CD4-positive, alpha-beta memory T cell (primary cell): ENCODE measurements around the gene LIMCH1. TPM values are rescaled to one million over a fixed set of nuclear protein-coding genes. Genes with fewer than 3 reads are reported as not detected.

Source experiments
- CTCF ChIA-PET: fragments of 350-600 bp; sonication (Branson Sonifier 250); formaldehyde crosslinking; loops from one replicate; lab custom pipeline; 2021; ENCODE audit warnings: inconsistent platforms; ENCODE audit not compliant: partially characterized antibody; lab: Charles Lee
- POLR2A ChIA-PET: fragments of 350-600 bp; sonication (Branson Sonifier 250); formaldehyde crosslinking; loops from one replicate; lab custom pipeline; 2021; ENCODE audit not compliant: partially characterized antibody; lab: Charles Lee
- DNase-seq, 5 donors: peaks; one replicate each; pipeline versions ENCODE4 v3.0.0 to v3.0.0-alpha.2; 2020 to 2022; ENCODE audit warnings: mixed read lengths in 1 of 5
- H3K27ac ChIP-seq: one replicate; pipeline ENCODE4 v1.7.0; 2013; ENCODE audit warnings: low read depth, low read length
- H3K27me3 ChIP-seq: 2 replicates; pipeline ENCODE4 v1.7.0; 2013; ENCODE audit warnings: mild to moderate bottlenecking, low read length, moderate library complexity; ENCODE audit not compliant: insufficient read depth
- H3K36me3 ChIP-seq: 2 replicates; pipeline ENCODE4 v1.7.0; 2013; ENCODE audit warnings: mild to moderate bottlenecking, low read length, moderate library complexity; ENCODE audit not compliant: insufficient read depth
- H3K4me1 ChIP-seq: 2 replicates; pipeline ENCODE4 v1.7.0; 2013; ENCODE audit warnings: mild to moderate bottlenecking, low read length, moderate library complexity; ENCODE audit not compliant: insufficient read depth
- H3K4me3 ChIP-seq, 2 donors: one replicate each; pipeline ENCODE4 v1.7.0; 2013; ENCODE audit warnings: low read length in 2 of 2, mild to moderate bottlenecking in 1 of 2
- H3K9me3 ChIP-seq, 2 donors: one replicate each; pipeline ENCODE4 v1.7.0; 2013; ENCODE audit warnings: low read length in 2 of 2, control low read depth in 1 of 2; ENCODE audit not compliant: control insufficient read depth in 1 of 2
- H3K27ac Mint-ChIP-seq, 7 donors: one replicate each; pipeline ENCODE4 v1.8.0; 2020 to 2021; ENCODE audit warnings: mixed read lengths in 7 of 7, mild to moderate bottlenecking in 6 of 7, inconsistent platforms in 3 of 7, moderate library complexity in 3 of 7
- H3K27me3 Mint-ChIP-seq, 2 donors: one replicate each; pipeline ENCODE4 v1.8.0; 2020 to 2021; ENCODE audit warnings: mixed read lengths in 2 of 2
- H3K36me3 Mint-ChIP-seq, 2 donors: one replicate each; pipeline ENCODE4 v1.8.0; 2020 to 2021; ENCODE audit warnings: mixed read lengths in 2 of 2, inconsistent platforms in 1 of 2, mild to moderate bottlenecking in 1 of 2
- H3K4me1 Mint-ChIP-seq, 4 donors: one replicate each; pipeline ENCODE4 v1.8.0; 2020 to 2021; ENCODE audit warnings: mixed read lengths in 4 of 4, mild to moderate bottlenecking in 1 of 4
- H3K4me3 Mint-ChIP-seq, 8 donors: one replicate each; pipeline ENCODE4 v1.8.0; 2020 to 2021; ENCODE audit warnings: mixed read lengths in 8 of 8, mild to moderate bottlenecking in 7 of 8, moderate library complexity in 6 of 8, inconsistent platforms in 3 of 8
- H3K9me3 Mint-ChIP-seq, 8 donors: one replicate each; pipeline ENCODE4 v1.8.0; 2020 to 2021; ENCODE audit warnings: mixed read lengths in 8 of 8, mild to moderate bottlenecking in 5 of 8, inconsistent platforms in 3 of 8, moderate library complexity in 1 of 8
- intact Hi-C: fragments of 100-400 bp; cut with micrococcal nuclease; formaldehyde crosslinking; loops from one replicate; pipeline ENCODE4 v1.15.1; 2023
- polyA plus RNA-seq, 2 donors: library from polyadenylated mRNA; unstranded; fragments of 300-500 nt; fragmentation: Illumina TruSeq; gene quantifications; one replicate each; pipeline ENCODE4 v1.2.3, GENCODE V29; 2021
- total RNA-seq, 2 experiments: library from RNA; stranded (reverse); gene quantifications; one replicate each; pipeline ENCODE4 v1.2.3, GENCODE V29; 2021

The LIMCH1 gene
- total and polyA plus RNA-seq, 4 experiments from 2014 or later, result not detected

DNA sequence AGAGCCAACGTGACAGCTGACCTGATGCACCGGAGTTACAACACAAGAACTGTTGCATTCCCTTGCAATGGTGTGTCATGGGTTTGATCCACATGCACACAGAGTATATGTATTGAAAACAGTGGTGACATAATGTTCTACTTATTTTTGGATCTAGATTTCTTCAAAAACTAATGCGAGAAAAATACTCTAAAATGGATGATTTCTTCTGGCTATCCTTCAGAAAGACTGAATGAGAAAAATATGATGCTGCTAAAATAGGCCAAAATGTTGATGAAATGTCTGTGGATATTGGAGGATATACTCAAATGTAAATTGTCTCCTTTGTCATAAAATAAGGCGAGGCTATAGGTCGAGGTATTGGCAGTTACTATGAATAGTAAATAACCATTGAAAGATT, 30.4 kb downstream of the LIMCH1 start:
- Mint-ChIP-seq H3K9me3 (no peaks in the 10 kb centered on the region), H3K27ac (no peak overlapping the region), H3K4me1 (no peaks in the 10 kb centered on the region), H3K27me3 (no peaks in the 10 kb centered on the region), H3K4me3 (no peak overlapping the region), H3K36me3 (no peaks in the 10 kb centered on the region)
- DNase-seq, result no peak
- intact Hi-C loops, result no loop called here
- no peaks in the 10 kb centered on the region for H3K36me3 ChIP-seq
- ChIA-PET POLR2A (no interaction called here), CTCF (no interaction called here)
- H3K9me3 ChIP-seq, result no peaks in the 10 kb centered on the region
- no peak overlapping the region for H3K27ac ChIP-seq
- no peaks in the 10 kb centered on the region for H3K4me1 ChIP-seq
- H3K27me3 ChIP-seq, result no peaks in the 10 kb centered on the region
- H3K4me3 ChIP-seq, result no peak overlapping the region

DNA sequence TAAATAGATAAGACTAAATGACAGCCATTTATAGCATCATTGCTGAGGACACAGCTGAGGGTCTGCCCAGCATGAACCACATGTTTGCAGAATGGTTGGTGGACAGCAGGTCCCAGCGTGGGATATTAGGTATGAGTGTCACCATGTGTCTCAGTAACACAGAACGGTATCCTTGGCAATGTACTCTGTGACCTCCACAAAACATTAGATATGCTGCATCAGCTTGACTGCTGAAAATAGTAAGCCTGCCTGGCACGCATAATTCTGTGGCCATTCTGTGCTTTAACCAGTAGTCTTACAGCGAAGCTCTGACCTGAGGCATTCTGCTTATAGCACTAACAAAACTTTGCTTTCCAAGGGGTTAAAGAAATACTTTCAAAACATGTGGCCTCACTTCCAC, 32.0 kb downstream of the LIMCH1 start:
- H3K4me1 ChIP-seq, result no peaks in the 10 kb centered on the region
- Mint-ChIP-seq H3K36me3 (no peaks in the 10 kb centered on the region), H3K27me3 (no peaks in the 10 kb centered on the region), H3K4me1 (no peaks in the 10 kb centered on the region), H3K9me3 (no peaks in the 10 kb centered on the region), H3K27ac (no peak overlapping the region), H3K4me3 (no peak overlapping the region)
- no peaks in the 10 kb centered on the region for H3K27me3 ChIP-seq
- CTCF ChIA-PET, result no interaction called here
- no peak for DNase-seq
- H3K36me3 ChIP-seq, result no peaks in the 10 kb centered on the region
- intact Hi-C loops, result no loop called here
- H3K4me3 ChIP-seq, result no peak overlapping the region
- no peaks in the 10 kb centered on the region for H3K9me3 ChIP-seq
- no peak overlapping the region for H3K27ac ChIP-seq
- POLR2A ChIA-PET, result no interaction called here

GRCh38 chr4:41571422-41571821, 33.5 kb downstream of the LIMCH1 start:
- Mint-ChIP-seq H3K27ac (no peak overlapping the region), H3K36me3 (no peaks in the 10 kb centered on the region), H3K4me1 (no peaks in the 10 kb centered on the region), H3K9me3 (no peaks in the 10 kb centered on the region), H3K27me3 (no peaks in the 10 kb centered on the region), H3K4me3 (no peak overlapping the region)
- no peaks in the 10 kb centered on the region for H3K36me3 ChIP-seq
- POLR2A ChIA-PET, result no interaction called here
- no peak overlapping the region for H3K4me3 ChIP-seq
- CTCF ChIA-PET, result no interaction called here
- intact Hi-C loops, result no loop called here
- H3K9me3 ChIP-seq, result no peaks in the 10 kb centered on the region
- DNase-seq, result no peak
- H3K27me3 ChIP-seq, result no peaks in the 10 kb centered on the region
- H3K27ac ChIP-seq, result no peak overlapping the region
- no peaks in the 10 kb centered on the region for H3K4me1 ChIP-seq

DNA sequence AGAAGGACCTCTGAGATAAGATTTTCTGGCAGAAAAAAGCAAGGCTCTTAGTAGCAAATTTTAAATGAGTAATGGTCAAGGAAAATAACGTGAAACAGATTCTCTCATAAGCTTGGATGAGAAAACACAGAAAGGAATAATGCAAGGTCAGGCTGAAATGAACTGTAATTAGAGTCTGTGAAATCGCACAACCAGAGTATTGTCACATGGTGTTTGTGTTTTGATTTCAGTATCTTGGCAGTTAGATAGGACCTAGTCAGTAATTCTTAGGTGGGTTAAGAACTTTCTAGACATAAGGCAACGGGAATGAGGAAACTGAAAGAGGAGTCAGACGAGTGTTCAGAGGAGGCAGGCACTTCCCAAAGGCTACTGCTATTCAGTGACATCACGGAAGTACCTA, 34.6 kb downstream of the LIMCH1 start:
- Mint-ChIP-seq H3K9me3 (no peaks in the 10 kb centered on the region), H3K4me1 (no peaks in the 10 kb centered on the region), H3K27ac (no peak overlapping the region), H3K27me3 (no peaks in the 10 kb centered on the region), H3K4me3 (no peak overlapping the region), H3K36me3 (no peaks in the 10 kb centered on the region)
- Histone ChIP-seq H3K4me3 (no peak overlapping the region), H3K27ac (no peak overlapping the region), H3K36me3 (no peaks in the 10 kb centered on the region), H3K27me3 (no peaks in the 10 kb centered on the region), H3K9me3 (no peaks in the 10 kb centered on the region), H3K4me1 (no peaks in the 10 kb centered on the region)
- intact Hi-C loops, result no loop called here
- ChIA-PET POLR2A (no interaction called here), CTCF (no interaction called here)
- DNase-seq, result no peak

GRCh38 chr4:41572956-41573355, 35.0 kb downstream of the LIMCH1 start:
- intact Hi-C loops, result no loop called here
- no peaks in the 10 kb centered on the region for H3K4me1 Mint-ChIP-seq
- CTCF ChIA-PET, result no interaction called here
- H3K36me3 Mint-ChIP-seq, result no peaks in the 10 kb centered on the region
- H3K9me3 Mint-ChIP-seq, result peaks cover 0 to 2% (median 0%) of the 10 kb centered on the region in 8 donors
- H3K27me3 ChIP-seq, result no peaks in the 10 kb centered on the region
- H3K9me3 ChIP-seq, result no peaks in the 10 kb centered on the region
- H3K36me3 ChIP-seq, result no peaks in the 10 kb centered on the region
- no peaks in the 10 kb centered on the region for H3K4me1 ChIP-seq
- H3K27me3 Mint-ChIP-seq, result no peaks in the 10 kb centered on the region
- H3K27ac ChIP-seq, result no peak overlapping the region
- POLR2A ChIA-PET, result no interaction called here
- no peak overlapping the region for H3K4me3 Mint-ChIP-seq
- H3K4me3 ChIP-seq, result no peak overlapping the region
- DNase-seq, result no peak
- H3K27ac Mint-ChIP-seq, result no peak overlapping the region

- H3K27me3 ChIP-seq, result no peaks in the 10 kb centered on the region
- H3K36me3 Mint-ChIP-seq, result no peaks in the 10 kb centered on the region
- no peaks in the 10 kb centered on the region for H3K36me3 ChIP-seq
- H3K9me3 ChIP-seq, result no peaks in the 10 kb centered on the region
- no peaks in the 10 kb centered on the region for H3K27me3 Mint-ChIP-seq
- no peak for DNase-seq
- ChIA-PET POLR2A (no interaction called here), CTCF (no interaction called here)
- H3K4me3 ChIP-seq, result no peak overlapping the region
- no peak overlapping the region for H3K4me3 Mint-ChIP-seq
- no peak overlapping the region for H3K27ac Mint-ChIP-seq
- peaks cover 0 to 4% (median 0%) of the 10 kb centered on the region in 8 donors for H3K9me3 Mint-ChIP-seq
- no peak overlapping the region for H3K27ac ChIP-seq
- no peaks in the 10 kb centered on the region for H3K4me1 ChIP-seq
- no peaks in the 10 kb centered on the region for H3K4me1 Mint-ChIP-seq
- intact Hi-C loops, result no loop called here
These were observed 35.6 kb downstream of the LIMCH1 start for GRCh38 chr4:41573502-41574001.

DNA sequence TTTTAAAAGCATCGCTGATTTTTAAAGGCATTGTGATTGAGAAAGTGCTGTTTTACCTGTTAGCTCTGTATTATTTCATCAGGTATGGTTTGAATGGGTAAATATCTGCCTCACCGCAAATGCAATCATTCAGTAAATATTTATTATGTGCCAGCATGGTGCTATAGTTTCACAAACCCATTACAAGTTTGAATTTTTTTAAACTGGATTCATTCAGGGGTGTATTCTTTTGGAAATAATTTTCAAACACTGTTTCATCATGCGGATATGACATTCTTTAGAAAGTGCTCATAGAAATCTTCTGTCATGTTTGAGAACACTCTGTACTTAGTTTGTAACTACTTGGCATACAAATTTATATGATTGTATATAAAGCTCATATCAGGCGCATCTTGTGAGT, 37.2 kb downstream of the LIMCH1 start:
- Mint-ChIP-seq H3K4me3 (no peak overlapping the region), H3K27me3 (no peaks in the 10 kb centered on the region), H3K4me1 (no peaks in the 10 kb centered on the region), H3K9me3 (peaks cover 0 to 4% (median 0%) of the 10 kb centered on the region in 8 donors), H3K36me3 (no peaks in the 10 kb centered on the region), H3K27ac (no peak overlapping the region)
- POLR2A ChIA-PET, result no interaction called here
- H3K27me3 ChIP-seq, result no peaks in the 10 kb centered on the region
- intact Hi-C loops, result no loop called here
- no peak overlapping the region for H3K4me3 ChIP-seq
- H3K36me3 ChIP-seq, result no peaks in the 10 kb centered on the region
- DNase-seq, result no peak
- no peaks in the 10 kb centered on the region for H3K9me3 ChIP-seq
- H3K4me1 ChIP-seq, result no peaks in the 10 kb centered on the region
- CTCF ChIA-PET, result no interaction called here
- H3K27ac ChIP-seq, result no peak overlapping the region

GRCh38 chr4:41575665-41576064, 37.7 kb downstream of the LIMCH1 start:
- Mint-ChIP-seq H3K27me3 (no peaks in the 10 kb centered on the region), H3K27ac (no peak overlapping the region), H3K4me1 (no peaks in the 10 kb centered on the region), H3K4me3 (no peak overlapping the region), H3K36me3 (no peaks in the 10 kb centered on the region), H3K9me3 (peaks cover 0 to 4% (median 0%) of the 10 kb centered on the region in 8 donors)
- CTCF ChIA-PET, result no interaction called here
- DNase-seq, result no peak
- no peak overlapping the region for H3K27ac ChIP-seq
- intact Hi-C loops, result no loop called here
- no peak overlapping the region for H3K4me3 ChIP-seq
- no peaks in the 10 kb centered on the region for H3K9me3 ChIP-seq
- POLR2A ChIA-PET, result no interaction called here
- no peaks in the 10 kb centered on the region for H3K27me3 ChIP-seq
- no peaks in the 10 kb centered on the region for H3K36me3 ChIP-seq
- no peaks in the 10 kb centered on the region for H3K4me1 ChIP-seq
